Hepatocyte (in vitro differentiated cells): ENCODE results near the gene ZNF423. TPM values are rescaled to one million over a fixed set of nuclear protein-coding genes. Genes with fewer than 3 reads are reported as not detected.
"Not testable (repeated sequence)": the region's sequence is repeated elsewhere in the genome, so short reads cannot be mapped to it uniquely, and the experiment has no call there.

ENCODE experiments used
- DNase-seq: peaks from one replicate; pipeline ENCODE4 v3.0.0-alpha.2; 2016; ENCODE audit warnings: low spot score
- H2AFZ ChIP-seq: fragments of 200-600 bp; sonication (generic); 2 replicates; pipeline ENCODE4 v1.6.0; 2016; ENCODE audit warnings: antibody characterized with exemption, mild to moderate bottlenecking
- H3K27ac ChIP-seq: fragments of 200-600 bp; sonication (generic); 2 replicates; pipeline ENCODE4 v1.5.1; 2016; ENCODE audit warnings: mild to moderate bottlenecking
- H3K27me3 ChIP-seq: fragments of 200-600 bp; sonication (generic); 2 replicates; pipeline ENCODE4 v1.6.1; 2016
- H3K36me3 ChIP-seq: fragments of 200-600 bp; sonication (generic); replicated peaks from 2 replicates; pipeline ENCODE4 v1.5.1; 2016; ENCODE audit warnings: low read depth; ENCODE audit not compliant: insufficient read depth
- H3K4me1 ChIP-seq: fragments of 200-600 bp; sonication (generic); 2 replicates; pipeline ENCODE4 v1.5.1; 2016; ENCODE audit warnings: mild to moderate bottlenecking, moderate library complexity; ENCODE audit not compliant: insufficient read depth
- H3K4me2 ChIP-seq: fragments of 200-600 bp; sonication (generic); 2 replicates; pipeline ENCODE4 v1.6.0; 2016
- H3K4me3 ChIP-seq: fragments of 200-600 bp; sonication (generic); 2 replicates; pipeline ENCODE4 v1.5.1; 2016; ENCODE audit warnings: mild to moderate bottlenecking
- H3K79me2 ChIP-seq: fragments of 200-600 bp; sonication (generic); 2 replicates; pipeline ENCODE4 v1.6.0; 2017; ENCODE audit warnings: mild to moderate bottlenecking
- H3K9me2 ChIP-seq: fragments of 200-600 bp; sonication (generic); replicated peaks from 2 replicates; pipeline ENCODE4 v1.6.0; 2017; ENCODE audit warnings: mild to moderate bottlenecking; ENCODE audit not compliant: insufficient read depth
- H3K9me3 ChIP-seq: fragments of 200-600 bp; sonication (generic); 2 replicates; pipeline ENCODE4 v1.5.1; 2016; ENCODE audit warnings: low read depth, mild to moderate bottlenecking
- H4K20me1 ChIP-seq: fragments of 200-600 bp; sonication (generic); 2 replicates; pipeline ENCODE4 v1.6.0; 2016; ENCODE audit warnings: mild to moderate bottlenecking; ENCODE audit not compliant: insufficient read depth, poor library complexity, severe bottlenecking
- EZH2 ChIP-seq: fragments of 200-600 bp; sonication (generic); IDR thresholded peaks from 2 replicates; pipeline ENCODE4 v1.6.1; 2016; ENCODE audit warnings: antibody characterized with exemption, mild to moderate bottlenecking, borderline replicate concordance
- EZH2phosphoT487 ChIP-seq: fragments of 200-600 bp; sonication (generic); IDR thresholded peaks from one replicate; pipeline ENCODE4 v1.6.1; 2018; ENCODE audit warnings: antibody characterized with exemption, mild to moderate bottlenecking, low read depth, moderate library complexity; ENCODE audit not compliant: unreplicated experiment, severe bottlenecking
- WGBS: methylation state at CpG from one replicate; pipeline ENCODE4 v1.1.6; 2016; ENCODE audit warnings: low lambda C conversion rate; ENCODE audit errors: missing lambda C conversion rate; 5-methylcytosine and 5-hydroxymethylcytosine counted together
- polyA plus RNA-seq: library from polyadenylated mRNA; unstranded; fragments of >200 nt; fragmentation: Nextera tagmentation; extraction: Ambion mirVana; gene quantifications from 2 replicates; pipeline ENCODE4 v1.2.1, GENCODE V29; 2016
- total RNA-seq: library from RNA; depleted of rRNA; stranded (reverse); fragments of >200 nt; gene quantifications from 2 replicates; pipeline ENCODE4 v1.2.3, GENCODE V29; 2014
- TF ChIP-seq, protein P1 (sequence below): fragments of 200-600 bp; sonication (generic); IDR thresholded peaks from 2 replicates; pipeline ENCODE4 v1.5.1; 2016; ENCODE audit warnings: antibody characterized with exemption, mild to moderate bottlenecking; ENCODE audit not compliant: poor library complexity

The ZNF423 gene
- total and polyA plus RNA-seq, 2 experiments from 2014 or later: 9.6 to 11.8 TPM

DNA sequence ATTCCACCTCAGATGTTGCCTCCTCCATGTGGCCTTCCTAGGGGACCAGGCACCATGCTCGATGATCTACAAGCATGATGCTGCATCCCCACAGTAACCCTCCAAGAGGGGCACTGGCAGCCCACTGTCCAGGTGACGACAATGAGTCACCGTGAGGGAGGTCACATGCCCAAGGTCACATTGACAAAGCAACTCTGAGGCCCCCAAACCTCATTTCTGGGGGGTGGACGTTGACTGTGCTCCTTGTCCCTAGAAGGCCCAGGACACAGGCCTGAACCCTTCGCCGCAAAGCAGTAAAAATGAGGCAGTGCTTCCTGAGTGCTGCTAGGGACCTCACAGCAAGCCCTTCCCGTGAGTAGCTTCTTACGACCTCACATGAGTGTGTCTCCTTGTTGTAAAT is 345.8 kb downstream of the ZNF423 start:
- no peaks in the 10 kb centered on the region for H3K4me1 ChIP-seq
- H3K36me3 ChIP-seq: no peaks in the 10 kb centered on the region
- H4K20me1 ChIP-seq: no peaks in the 10 kb centered on the region
- no peak overlapping the region for H2AFZ ChIP-seq
- H3K27me3 ChIP-seq: no peaks in the 10 kb centered on the region
- H3K4me2 ChIP-seq: no peak overlapping the region
- no peaks in the 10 kb centered on the region for H3K79me2 ChIP-seq
- no peaks in the 10 kb centered on the region for H3K9me2 ChIP-seq
- H3K4me3 ChIP-seq: no peak overlapping the region
- no peak for DNase-seq
- TF ChIP-seq EZH2 (no peak), EZH2phosphoT487 (no peak)
- TF ChIP-seq, protein P1, sequence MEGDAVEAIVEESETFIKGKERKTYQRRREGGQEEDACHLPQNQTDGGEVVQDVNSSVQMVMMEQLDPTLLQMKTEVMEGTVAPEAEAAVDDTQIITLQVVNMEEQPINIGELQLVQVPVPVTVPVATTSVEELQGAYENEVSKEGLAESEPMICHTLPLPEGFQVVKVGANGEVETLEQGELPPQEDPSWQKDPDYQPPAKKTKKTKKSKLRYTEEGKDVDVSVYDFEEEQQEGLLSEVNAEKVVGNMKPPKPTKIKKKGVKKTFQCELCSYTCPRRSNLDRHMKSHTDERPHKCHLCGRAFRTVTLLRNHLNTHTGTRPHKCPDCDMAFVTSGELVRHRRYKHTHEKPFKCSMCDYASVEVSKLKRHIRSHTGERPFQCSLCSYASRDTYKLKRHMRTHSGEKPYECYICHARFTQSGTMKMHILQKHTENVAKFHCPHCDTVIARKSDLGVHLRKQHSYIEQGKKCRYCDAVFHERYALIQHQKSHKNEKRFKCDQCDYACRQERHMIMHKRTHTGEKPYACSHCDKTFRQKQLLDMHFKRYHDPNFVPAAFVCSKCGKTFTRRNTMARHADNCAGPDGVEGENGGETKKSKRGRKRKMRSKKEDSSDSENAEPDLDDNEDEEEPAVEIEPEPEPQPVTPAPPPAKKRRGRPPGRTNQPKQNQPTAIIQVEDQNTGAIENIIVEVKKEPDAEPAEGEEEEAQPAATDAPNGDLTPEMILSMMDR: no peak
- H3K9me3 ChIP-seq: no peaks in the 10 kb centered on the region
- no peak overlapping the region for H3K27ac ChIP-seq
- 96% methylated on average over 8 of the region's 8 CpGs for WGBS

DNA sequence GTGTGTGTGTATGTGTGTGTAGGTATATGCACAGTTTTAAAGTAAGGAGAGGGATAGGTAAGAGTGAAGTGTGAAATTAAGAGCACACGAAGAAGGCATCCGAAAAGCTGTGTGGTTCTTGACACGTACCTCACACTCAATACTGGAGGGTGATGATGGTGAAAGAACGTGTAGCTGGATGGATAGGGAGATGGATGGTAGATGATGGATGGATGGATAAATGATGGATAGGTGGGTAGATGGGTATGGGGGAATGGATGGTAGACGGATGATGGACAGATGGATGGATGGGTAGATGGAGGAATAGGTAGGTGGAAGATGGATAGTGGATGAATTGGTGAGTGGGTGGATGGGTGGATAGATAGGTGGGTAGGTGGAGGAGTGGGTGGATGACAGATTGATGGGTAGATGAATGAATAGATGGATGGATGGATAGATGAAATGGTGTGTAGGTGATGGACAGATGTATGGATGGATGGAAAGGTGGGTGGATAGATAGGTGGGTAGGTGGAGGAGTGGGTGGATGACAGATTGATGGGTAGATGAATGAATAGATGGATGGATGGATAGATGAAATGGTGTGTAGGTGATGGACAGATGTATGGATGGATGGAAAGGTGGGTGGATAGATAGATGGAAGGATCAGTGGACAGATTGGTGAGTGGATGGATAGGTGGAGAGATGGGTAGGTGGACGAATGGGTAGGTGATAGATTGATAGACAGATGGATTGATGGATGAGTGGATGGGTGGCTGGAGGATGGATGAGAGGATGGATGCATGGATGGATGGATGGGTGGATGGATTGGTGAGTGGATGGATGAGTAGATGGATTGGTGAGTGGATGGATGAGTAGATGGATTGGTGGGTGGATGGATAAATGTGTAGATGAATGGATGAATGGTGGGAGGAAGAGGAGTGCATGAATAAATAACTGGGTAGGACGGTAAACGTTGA is 349.6 kb downstream of the ZNF423 start:
- H3K79me2 ChIP-seq, H4K20me1 ChIP-seq, H3K27ac ChIP-seq, H2AFZ ChIP-seq, H3K27me3 ChIP-seq, H3K4me2 ChIP-seq, H3K9me3 ChIP-seq, DNase-seq, H3K4me3 ChIP-seq, H3K4me1 ChIP-seq, H3K36me3 ChIP-seq, H3K9me2 ChIP-seq: not testable (repeated sequence)
- WGBS: 84% methylated on average over 8 of the region's 8 CpGs

DNA sequence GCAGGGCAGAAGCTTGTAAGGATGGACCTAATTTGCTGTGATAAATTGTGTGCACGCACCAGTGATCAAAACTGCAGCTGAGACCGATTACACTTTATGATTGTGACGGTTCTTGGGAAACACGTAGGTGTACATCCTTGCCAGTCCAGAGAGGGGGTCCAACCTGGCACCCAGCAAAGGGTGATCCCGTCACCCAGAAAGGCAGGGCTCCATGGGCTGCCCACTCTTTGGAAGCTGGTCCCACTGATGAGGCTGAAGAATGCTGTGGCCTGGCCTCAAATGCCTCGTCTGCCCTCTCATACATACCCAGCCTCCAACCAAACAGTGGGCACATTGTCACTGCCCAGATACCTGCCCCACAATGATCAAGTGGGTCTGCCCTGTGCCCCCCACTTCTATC is 350.4 kb downstream of the ZNF423 start:
- no peak for DNase-seq
- H3K36me3 ChIP-seq: no peaks in the 10 kb centered on the region
- H3K9me2 ChIP-seq: no peaks in the 10 kb centered on the region
- H3K27me3 ChIP-seq: no peaks in the 10 kb centered on the region
- TF ChIP-seq, protein P1: no peak
- TF ChIP-seq EZH2 (no peak), EZH2phosphoT487 (no peak)
- H2AFZ ChIP-seq: no peak overlapping the region
- H3K9me3 ChIP-seq: no peaks in the 10 kb centered on the region
- 89% methylated on average over 6 of the region's 6 CpGs for WGBS
- no peak overlapping the region for H3K4me2 ChIP-seq
- no peaks in the 10 kb centered on the region for H4K20me1 ChIP-seq
- no peaks in the 10 kb centered on the region for H3K79me2 ChIP-seq
- H3K4me3 ChIP-seq: no peak overlapping the region
- no peaks in the 10 kb centered on the region for H3K4me1 ChIP-seq
- no peak overlapping the region for H3K27ac ChIP-seq

DNA sequence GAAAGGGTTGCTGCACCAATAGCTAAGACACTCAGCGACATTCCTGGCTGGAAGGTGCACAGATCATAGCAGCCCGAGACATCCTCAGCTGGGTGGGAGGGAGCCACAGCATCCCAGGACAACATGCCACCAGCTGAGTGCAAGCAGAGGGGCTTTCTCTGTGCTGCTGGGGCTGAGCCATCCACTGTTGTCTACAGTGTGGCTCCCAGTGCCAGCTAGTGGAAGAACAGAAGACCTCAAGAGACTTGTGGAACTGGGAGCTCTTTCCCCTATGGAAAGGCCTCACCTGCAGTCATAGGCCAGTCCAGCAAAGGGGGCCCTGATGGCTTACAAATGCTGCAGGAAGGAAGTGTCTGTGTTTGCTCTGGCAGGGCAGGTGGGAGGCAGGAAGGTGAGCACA is 351.3 kb downstream of the ZNF423 start:
- Histone ChIP-seq H3K27ac (no peak overlapping the region), H4K20me1 (no peaks in the 10 kb centered on the region), H3K4me3 (no peak overlapping the region), H3K27me3 (no peaks in the 10 kb centered on the region), H3K79me2 (no peaks in the 10 kb centered on the region), H3K9me2 (no peaks in the 10 kb centered on the region), H3K9me3 (no peaks in the 10 kb centered on the region), H3K36me3 (no peaks in the 10 kb centered on the region), H3K4me1 (no peaks in the 10 kb centered on the region), H2AFZ (no peak overlapping the region), H3K4me2 (no peak overlapping the region)
- TF ChIP-seq, protein P1: no peak
- TF ChIP-seq EZH2phosphoT487 (no peak), EZH2 (no peak)
- 100% methylated on average over 2 of the region's 2 CpGs for WGBS
- no peak for DNase-seq
